Endothelial cell of umbilical vein (primary cell): ENCODE results near the gene TTN. TPM values are rescaled to one million over a fixed set of nuclear protein-coding genes. Genes with fewer than 3 reads are reported as not detected.

Experiments
- BruUV-seq: library from RNA; stranded (reverse); fragments of 400-500 nt; replicated peaks from 2 replicates; lab custom pipeline; 2021; lab: Mats Ljungman, UMichigan
- CTCF ChIA-PET: fragments of 300-600, 350-600 bp; sonication (Branson Sonifier 250); formaldehyde crosslinking; loops from one replicate; lab custom pipeline; 2021; ENCODE audit warnings: antibody characterized with exemption, inconsistent platforms; lab: Charles Lee
- POLR2A ChIA-PET: fragments of 300-600, 350-600 bp; sonication (Branson Sonifier 250); formaldehyde crosslinking; loops from one replicate; lab custom pipeline; 2021; ENCODE audit warnings: antibody characterized with exemption, inconsistent platforms; lab: Charles Lee
- DNase-seq: peaks from one replicate; pipeline ENCODE4 v3.0.0-alpha.2; 2011; ENCODE audit warnings: low read depth, low spot score
- FAIRE-seq: peaks from 2 replicates; lab custom pipeline; 2011; peaks lifted over from hg19 to GRCh38; lab: Jason Lieb, UNC
- H2AFZ ChIP-seq: 2 replicates; pipeline ENCODE4 v1.6.0; 2012; ENCODE audit warnings: low read depth, low read length, control low read depth, inconsistent platforms
- H3K27ac ChIP-seq: 2 replicates; pipeline ENCODE4 v1.5.1; 2011; ENCODE audit warnings: low read depth, mild to moderate bottlenecking, control low read depth, low read length, moderate library complexity; ENCODE audit not compliant: insufficient read depth
- H3K27me3 ChIP-seq, 2 experiments: 2 replicates each; pipeline versions ENCODE4 v1.6.0 to v1.6.1; 2011; ENCODE audit warnings: low read length in 2 of 2, mixed read lengths in 1 of 2; ENCODE audit not compliant: control insufficient read depth in 2 of 2, insufficient read depth in 2 of 2
- H3K36me3 ChIP-seq, 2 experiments: 2 replicates in 1 of 2; 3 replicates in 1 of 2; pipeline ENCODE4 v1.5.1; 2011; ENCODE audit warnings: low read length in 2 of 2, mild to moderate bottlenecking in 1 of 2, moderate library complexity in 1 of 2; ENCODE audit not compliant: control insufficient read depth in 2 of 2, insufficient read depth in 2 of 2; ENCODE audit errors: extremely low read depth in 1 of 2
- H3K4me1 ChIP-seq: 3 replicates; pipeline ENCODE4 v1.5.1; 2011; ENCODE audit warnings: mild to moderate bottlenecking, low read length; ENCODE audit not compliant: control insufficient read depth, insufficient read depth; ENCODE audit errors: extremely low read depth
- H3K4me2 ChIP-seq: 2 replicates; pipeline ENCODE4 v1.6.1; 2011; ENCODE audit warnings: low read length, control low read depth, mixed read lengths; ENCODE audit not compliant: insufficient read depth
- H3K4me3 ChIP-seq, 3 experiments: fragments of 200-600 bp in 1 of 3; sonication (generic), shearing (Covaris generic) in 1 of 3; replicated peaks in 1 of 3; 2 replicates each; pipeline ENCODE4 v1.5.1; 2011 to 2016; ENCODE audit warnings: control low read depth in 3 of 3, low read length in 3 of 3, mild to moderate bottlenecking in 2 of 3, inconsistent platforms in 1 of 3, low read depth in 1 of 3, moderate library complexity in 1 of 3; ENCODE audit not compliant: insufficient read depth in 1 of 3
- H3K79me2 ChIP-seq: 2 replicates; pipeline ENCODE4 v1.6.0; 2012; ENCODE audit warnings: low read length, inconsistent platforms; ENCODE audit not compliant: control insufficient read depth, insufficient read depth
- H3K9ac ChIP-seq: replicated peaks from 2 replicates; pipeline ENCODE3; 2011; ENCODE audit warnings: low read length, control low read depth; ENCODE audit not compliant: insufficient read depth; ENCODE audit errors: extremely low read depth
- H3K9me1 ChIP-seq: replicated peaks from 3 replicates; pipeline ENCODE4 v1.6.0; 2011; ENCODE audit warnings: mild to moderate bottlenecking, low read length; ENCODE audit not compliant: control insufficient read depth, insufficient read depth; ENCODE audit errors: extremely low read depth
- H3K9me3 ChIP-seq: replicated peaks from 2 replicates; pipeline ENCODE4 v1.5.1; 2012; ENCODE audit warnings: low read length, inconsistent platforms; ENCODE audit not compliant: control insufficient read depth, insufficient read depth
- H4K20me1 ChIP-seq: replicated peaks from 2 replicates; pipeline ENCODE3; 2011; ENCODE audit warnings: mild to moderate bottlenecking, low read length; ENCODE audit not compliant: control insufficient read depth, insufficient read depth; ENCODE audit errors: extremely low read depth
- EZH2 ChIP-seq: IDR thresholded peaks from 2 replicates; pipeline ENCODE4 v1.6.1; 2012; ENCODE audit warnings: borderline replicate concordance, low read depth, mild to moderate bottlenecking, moderate library complexity, low read length, inconsistent platforms; ENCODE audit not compliant: severe bottlenecking
- FOS ChIP-seq: IDR thresholded peaks from 2 replicates; pipeline ENCODE4 v1.6.1; 2011; ENCODE audit warnings: mild to moderate bottlenecking, low read length, moderate library complexity, borderline replicate concordance; ENCODE audit not compliant: insufficient read depth
- GATA2 ChIP-seq: IDR thresholded peaks from 2 replicates; pipeline ENCODE4 v1.7.0; 2011; ENCODE audit warnings: low read depth, mild to moderate bottlenecking, moderate library complexity, mixed read lengths, low read length; ENCODE audit not compliant: insufficient read length, insufficient read depth
- JUN ChIP-seq: IDR thresholded peaks from 2 replicates; pipeline ENCODE4 v1.6.1; 2011; ENCODE audit warnings: borderline replicate concordance, low read depth; ENCODE audit not compliant: insufficient read length, insufficient read depth
- MYC ChIP-seq: IDR thresholded peaks from one replicate; pipeline ENCODE4 v1.6.1; 2011; ENCODE audit warnings: mild to moderate bottlenecking, low read depth, low read length
- POLR2A ChIP-seq: IDR thresholded peaks from 2 replicates; pipeline ENCODE4 v1.6.1; 2012; ENCODE audit warnings: low read depth, mild to moderate bottlenecking, control low read depth, low read length
- dilution Hi-C: fragments of 300-500 bp; cut with MboI; formaldehyde crosslinking; loops from one replicate; pipeline ENCODE4 v1.15.0; 2019; ENCODE audit warnings: low sequenced_read_pairs; ENCODE audit not compliant: extremely low pct_ligation_motif_present
- intact Hi-C: fragments of 100-400 bp; cut with micrococcal nuclease; formaldehyde crosslinking; loops from one replicate; pipeline ENCODE4 v1.10.0; 2022
- polyA plus RNA-seq, 4 experiments: library from polyadenylated mRNA; depleted of rRNA in 3 of 4; stranded (reverse) in 3 of 4; unstranded in 1 of 4; fragments of >200 nt; gene quantifications; 2 replicates each; pipeline versions ENCODE4 v1.2.1 to v1.2.3, GENCODE V29; 2011 to 2012; ENCODE audit warnings: missing spikeins in 1 of 4
- total RNA-seq: library from RNA; stranded (reverse); gene quantifications from 2 replicates; pipeline ENCODE4 v1.2.3, GENCODE V29; 2021
- TF ChIP-seq, protein P1 (sequence below), 2 donors: IDR thresholded peaks; 1 replicate in 1 of 2; 2 replicates in 1 of 2; pipeline ENCODE4 v1.5.1; 2011; ENCODE audit warnings: low read length in 2 of 2, mild to moderate bottlenecking in 2 of 2, moderate library complexity in 2 of 2, control low read depth in 1 of 2, inconsistent platforms in 1 of 2, low read depth in 1 of 2; ENCODE audit not compliant: insufficient read depth in 1 of 2; ENCODE audit errors: extremely low read depth in 1 of 2
- TF ChIP-seq, protein P2 (sequence below): IDR thresholded peaks from 2 replicates; pipeline ENCODE4 v1.6.1; 2011; ENCODE audit not compliant: insufficient read depth, insufficient read length

Gene TTN
- total and polyA plus RNA-seq, 2 donors (not counting 3 experiments of a cell fraction or from before 2014, with no cell fraction given): 0.11 to 0.49 TPM

DNA sequence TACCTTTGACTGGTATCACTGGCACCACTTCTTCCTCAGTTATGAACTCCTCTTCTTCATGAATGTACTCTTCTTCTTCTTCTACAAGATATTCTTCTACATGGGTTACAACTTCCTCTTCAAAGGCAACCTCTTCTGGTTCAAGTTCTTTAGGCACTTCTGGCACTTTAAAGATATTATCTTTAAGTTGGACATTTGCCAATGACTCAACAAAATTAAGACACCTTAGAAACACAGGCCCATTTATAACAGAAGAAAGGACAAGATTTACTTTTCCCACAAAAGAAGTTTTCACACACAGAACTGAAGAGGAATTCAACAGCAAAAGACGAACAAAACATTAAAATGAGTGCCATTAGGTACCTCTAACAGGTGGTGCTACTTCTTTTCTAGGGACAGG, 127.3 kb downstream of the TTN start:
- no peaks in the 10 kb centered on the region for H4K20me1 ChIP-seq
- no peaks in the 10 kb centered on the region for H3K9me1 ChIP-seq
- no peak overlapping the region for H3K9ac ChIP-seq
- H3K36me3 ChIP-seq: no peaks in the 10 kb centered on the region
- CTCF ChIA-PET: interaction anchor here (1.2 kb wide), 1 partner anchor 21 kb away, joined by 5 read pairs; no protein-coding TSS in a partner anchor
- H3K27me3 ChIP-seq: no peaks in the 10 kb centered on the region
- no peak overlapping the region for H3K4me3 ChIP-seq
- H3K9me3 ChIP-seq: no peaks in the 10 kb centered on the region
- H3K4me2 ChIP-seq: no peak overlapping the region
- H3K79me2 ChIP-seq: no peaks in the 10 kb centered on the region
- H3K4me1 ChIP-seq: no peaks in the 10 kb centered on the region
- intact Hi-C loops (no loop called here), dilution Hi-C loops (no loop called here)
- no peak overlapping the region for H2AFZ ChIP-seq
- no peak for DNase-seq
- TF ChIP-seq GATA2 (peak; percentile 36), POLR2A (no peak), MYC (no peak), FOS (no peak), JUN (no peak), EZH2 (no peak)
- TF ChIP-seq, protein P1, sequence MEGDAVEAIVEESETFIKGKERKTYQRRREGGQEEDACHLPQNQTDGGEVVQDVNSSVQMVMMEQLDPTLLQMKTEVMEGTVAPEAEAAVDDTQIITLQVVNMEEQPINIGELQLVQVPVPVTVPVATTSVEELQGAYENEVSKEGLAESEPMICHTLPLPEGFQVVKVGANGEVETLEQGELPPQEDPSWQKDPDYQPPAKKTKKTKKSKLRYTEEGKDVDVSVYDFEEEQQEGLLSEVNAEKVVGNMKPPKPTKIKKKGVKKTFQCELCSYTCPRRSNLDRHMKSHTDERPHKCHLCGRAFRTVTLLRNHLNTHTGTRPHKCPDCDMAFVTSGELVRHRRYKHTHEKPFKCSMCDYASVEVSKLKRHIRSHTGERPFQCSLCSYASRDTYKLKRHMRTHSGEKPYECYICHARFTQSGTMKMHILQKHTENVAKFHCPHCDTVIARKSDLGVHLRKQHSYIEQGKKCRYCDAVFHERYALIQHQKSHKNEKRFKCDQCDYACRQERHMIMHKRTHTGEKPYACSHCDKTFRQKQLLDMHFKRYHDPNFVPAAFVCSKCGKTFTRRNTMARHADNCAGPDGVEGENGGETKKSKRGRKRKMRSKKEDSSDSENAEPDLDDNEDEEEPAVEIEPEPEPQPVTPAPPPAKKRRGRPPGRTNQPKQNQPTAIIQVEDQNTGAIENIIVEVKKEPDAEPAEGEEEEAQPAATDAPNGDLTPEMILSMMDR (IDR thresholded peaks at IDR 0.05; ENCODE audit: extremely low read depth in 1 of 2, insufficient read depth in 1 of 2, low read depth in 1 of 2, low read length in 2 of 2): no peak
- TF ChIP-seq, protein P2, sequence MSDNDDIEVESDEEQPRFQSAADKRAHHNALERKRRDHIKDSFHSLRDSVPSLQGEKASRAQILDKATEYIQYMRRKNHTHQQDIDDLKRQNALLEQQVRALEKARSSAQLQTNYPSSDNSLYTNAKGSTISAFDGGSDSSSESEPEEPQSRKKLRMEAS: no peak
- no TSS peak for BruUV-seq
- no peak overlapping the region for H3K27ac ChIP-seq
- POLR2A ChIA-PET: no interaction called here
- no peak for FAIRE-seq
